T1000 (cell line): ENCODE measurements around the gene LARP4B.

Experiments used
- DNase-seq: peaks from one replicate; lab custom pipeline; 2025; ENCODE audit warnings: mixed read lengths; lab: John Stamatoyannopoulos, UW

The LARP4B gene

GRCh38 chr10:931326-932318 is at the start of gene LARP4B:
TSS of gene LARP4B (minus strand) at chr10:931705. CDS start at chr10:885721, 45,984 bp downstream.
- DNase-seq, result peak; percentile 91

DNA sequence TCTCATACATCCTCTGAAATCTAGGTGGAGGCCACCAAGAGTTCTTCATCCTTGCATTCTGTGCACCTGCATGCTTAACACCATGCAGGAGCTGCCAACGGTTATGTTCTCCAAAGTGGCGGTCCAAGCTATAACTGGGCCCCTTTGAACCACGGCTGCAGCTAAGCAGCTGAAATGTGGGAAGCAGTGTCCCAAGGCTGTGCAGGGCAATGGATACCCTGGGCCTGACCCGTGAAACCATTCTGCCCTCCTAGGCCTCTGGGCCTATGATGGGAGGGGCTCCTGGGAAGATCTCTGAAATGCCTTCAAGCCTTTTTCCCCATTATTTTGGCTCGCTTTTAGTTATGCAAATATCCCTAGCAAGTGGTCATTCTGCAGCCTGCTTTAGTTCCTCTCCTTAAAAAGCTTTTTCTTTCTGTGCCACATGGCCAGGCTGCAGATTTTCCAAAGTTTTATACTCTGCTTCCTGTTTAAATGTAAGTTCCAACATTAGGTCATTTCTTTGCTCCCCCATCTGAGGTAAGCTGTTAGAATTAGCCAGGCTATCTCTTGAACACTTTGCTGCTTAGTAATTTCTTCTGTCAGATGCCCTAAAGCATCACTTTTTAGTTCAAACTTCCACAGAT is 49.1 kb upstream of the LARP4B start:
- no peak for DNase-seq

DNA sequence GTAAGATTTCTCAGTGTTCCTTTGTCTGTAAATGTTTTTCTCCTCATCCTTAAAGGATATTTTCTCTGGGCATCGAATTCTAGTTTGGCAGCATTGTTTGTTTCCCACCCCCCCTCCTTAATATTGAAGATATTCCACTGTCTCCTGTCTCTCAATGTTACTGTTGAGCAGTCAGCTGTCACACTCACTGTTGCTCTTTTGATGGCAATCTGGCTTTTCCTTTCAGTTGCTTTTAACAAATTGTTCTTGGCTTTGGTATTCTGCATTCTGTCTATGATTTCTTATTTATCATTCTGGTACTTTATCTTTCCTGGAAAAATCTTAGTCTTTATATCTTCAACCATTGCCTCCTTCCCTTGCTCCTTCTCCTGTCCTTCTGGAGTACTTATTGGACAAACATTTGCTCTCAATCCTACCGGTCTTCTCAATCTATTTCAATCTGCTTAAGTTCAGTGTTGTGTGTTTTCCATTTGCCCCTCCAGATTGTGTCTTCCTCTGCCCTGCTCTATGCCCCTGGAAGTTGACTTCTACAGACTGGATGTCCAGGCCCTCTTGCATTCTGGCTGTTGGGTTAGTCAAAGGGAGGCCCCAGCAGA is 47.4 kb upstream of the LARP4B start:
- no peak for DNase-seq

GRCh38 chr10:976316-976715 is 44.8 kb upstream of the LARP4B start:
- DNase-seq, result no peak

GRCh38 chr10:974785-975074 is 43.2 kb upstream of the LARP4B start:
- DNase-seq, result no peak

DNA sequence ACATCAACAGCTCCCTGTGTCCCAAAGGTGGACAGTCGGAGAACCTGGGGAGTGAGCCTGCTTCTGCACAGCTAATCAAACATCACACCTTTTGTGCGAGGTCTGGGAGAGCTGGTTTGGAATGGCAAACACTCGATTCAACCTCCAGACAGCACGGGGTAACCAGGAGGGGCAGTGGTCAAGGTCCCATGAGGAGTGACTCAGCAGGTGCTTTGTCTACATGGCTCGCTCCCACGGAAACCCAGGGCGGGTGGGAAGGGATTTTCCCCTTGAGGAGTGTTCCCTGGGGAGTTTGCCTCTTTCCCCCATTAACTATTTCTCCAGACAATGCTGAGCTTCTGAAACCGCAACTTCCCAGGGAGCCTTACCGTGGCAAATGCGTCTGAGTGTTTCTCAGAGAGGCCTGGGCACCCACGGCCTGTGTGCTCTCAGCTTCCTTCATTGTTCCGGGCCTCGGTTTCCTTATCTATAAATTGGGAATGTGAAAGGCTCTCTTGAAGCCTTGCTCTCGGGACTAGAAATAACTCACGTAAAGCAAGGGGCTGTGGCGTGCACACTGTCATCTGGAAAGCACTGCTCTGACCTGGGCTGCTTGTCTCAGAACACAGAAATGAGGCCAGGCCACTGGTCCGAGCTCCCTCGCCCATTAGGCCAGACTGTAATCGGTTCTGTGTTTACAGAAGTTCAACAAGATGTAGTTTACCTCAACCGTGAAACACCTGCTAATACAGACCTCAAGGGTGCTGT is 42.7 kb upstream of the LARP4B start:
- no peak for DNase-seq

- DNase-seq, result no peak
These were observed 41.3 kb upstream of the LARP4B start for GRCh38 chr10:972763-973162.

DNA sequence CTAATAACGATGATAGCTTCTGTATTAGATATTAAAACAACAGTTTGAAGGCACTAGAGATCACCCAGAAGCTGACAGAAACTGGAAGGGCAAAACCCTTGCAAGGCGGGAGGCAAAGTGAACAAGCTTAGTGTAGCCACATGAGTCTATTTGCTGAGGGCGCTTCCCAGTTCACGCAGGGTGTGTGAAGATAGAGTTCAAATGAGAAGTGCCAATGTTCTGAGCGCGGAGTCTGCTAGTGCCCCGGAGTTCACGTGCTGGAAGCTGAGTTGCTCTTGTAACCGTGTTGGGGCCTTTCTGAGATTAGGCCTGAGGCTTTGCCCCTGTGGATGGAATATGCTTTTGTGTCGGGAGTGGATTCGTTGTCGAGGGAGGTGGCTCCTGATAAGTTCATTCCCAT is 40.1 kb upstream of the LARP4B start:
- DNase-seq, result no peak

DNA sequence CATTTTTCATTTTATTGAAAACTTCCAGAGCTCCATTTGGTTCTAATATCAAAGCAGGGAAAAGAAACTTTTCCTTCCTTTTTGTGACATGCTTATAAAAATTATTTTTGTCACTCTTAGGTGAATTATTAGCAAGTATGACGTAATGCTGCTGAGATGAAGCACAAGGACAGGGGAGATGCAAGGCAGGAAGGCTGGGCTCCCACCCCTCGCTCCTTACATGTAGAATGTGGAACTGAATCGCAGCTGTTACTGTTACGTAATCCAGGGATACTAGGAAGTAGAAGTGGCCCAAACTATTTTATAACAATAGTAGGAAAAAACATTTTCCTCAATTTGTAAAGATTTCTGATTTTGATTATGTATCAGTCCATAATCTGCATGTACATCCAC is 39.6 kb upstream of the LARP4B start:
- DNase-seq, result no peak

GRCh38 chr10:970311-971149 is 39.0 kb upstream of the LARP4B start:
- DNase-seq, result no peak

- DNase-seq, result no peak
These were observed 38.1 kb upstream of the LARP4B start for GRCh38 chr10:969473-970150.

- no peak for DNase-seq
These were observed 37.2 kb upstream of the LARP4B start for GRCh38 chr10:968546-969199.

DNA sequence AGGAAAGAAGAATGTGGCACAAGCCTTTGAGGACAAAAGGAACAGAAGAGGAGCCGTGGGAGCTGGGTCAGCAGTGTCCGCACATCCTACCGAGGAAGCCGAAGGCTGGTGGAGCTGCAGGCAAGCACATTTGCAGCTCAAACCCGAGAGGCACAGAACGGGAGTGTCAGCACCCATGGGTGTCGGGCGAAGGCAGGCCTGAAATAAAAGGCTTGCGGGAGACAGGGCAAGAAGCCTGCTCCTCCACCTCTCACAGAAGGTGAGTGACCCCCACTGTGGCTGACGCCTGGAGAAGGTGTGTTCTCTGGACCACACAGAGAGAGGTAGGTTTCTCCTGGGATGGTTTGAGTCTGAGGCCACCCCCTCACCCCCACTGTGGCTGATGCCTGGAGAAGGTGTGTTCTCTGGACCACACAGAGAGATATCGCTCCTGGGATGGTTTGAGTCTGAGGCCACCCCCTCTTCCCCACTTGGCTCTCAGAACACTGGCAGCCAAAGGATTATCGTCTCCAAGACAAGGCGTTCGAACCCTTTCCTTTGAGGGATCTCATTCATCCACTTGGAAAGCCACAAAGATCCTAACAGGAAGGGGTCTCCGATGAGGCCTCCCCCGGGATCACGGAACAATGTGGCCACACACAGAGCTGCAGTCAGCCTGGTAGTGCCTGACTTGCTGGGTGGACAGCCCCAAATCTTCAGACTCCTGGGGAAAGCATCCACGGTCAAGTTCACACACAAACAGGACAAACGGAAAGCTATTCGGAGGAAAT is 35.1 kb upstream of the LARP4B start:
- no peak for DNase-seq

- no peak for DNase-seq
These were observed 33.5 kb upstream of the LARP4B start for GRCh38 chr10:964988-965417.

DNA sequence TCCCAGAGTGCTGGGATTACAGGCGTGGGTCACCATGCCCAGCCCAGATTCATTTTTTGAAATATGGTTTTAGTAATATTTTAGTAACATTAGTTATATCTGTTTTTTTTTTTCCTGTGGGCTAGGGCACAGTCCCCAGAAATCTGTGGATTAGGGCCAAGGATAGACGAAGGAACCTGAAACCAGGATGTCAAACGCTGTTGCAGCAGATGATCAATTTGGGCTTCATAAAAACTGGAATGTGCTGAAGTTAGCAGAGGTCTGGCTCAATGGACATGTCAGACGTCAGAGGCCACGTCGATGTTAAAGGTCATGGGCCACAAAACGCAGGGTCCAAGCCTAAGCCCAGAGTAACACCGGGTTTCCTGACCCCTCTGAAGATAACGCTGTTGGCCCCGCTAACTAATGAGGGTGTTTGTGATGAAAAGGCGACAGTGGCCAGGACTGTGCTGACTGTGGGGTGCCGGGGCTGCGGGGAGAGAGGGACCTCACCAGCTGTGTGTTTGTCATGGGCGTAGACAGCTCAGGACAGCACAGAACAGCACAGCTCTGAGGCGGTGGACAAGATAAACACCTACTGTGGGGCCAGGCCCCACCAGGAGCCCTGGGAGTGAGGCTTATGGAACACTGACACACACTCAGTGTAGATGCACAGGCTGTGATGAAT is 32.9 kb upstream of the LARP4B start:
- no peak for DNase-seq

DNA sequence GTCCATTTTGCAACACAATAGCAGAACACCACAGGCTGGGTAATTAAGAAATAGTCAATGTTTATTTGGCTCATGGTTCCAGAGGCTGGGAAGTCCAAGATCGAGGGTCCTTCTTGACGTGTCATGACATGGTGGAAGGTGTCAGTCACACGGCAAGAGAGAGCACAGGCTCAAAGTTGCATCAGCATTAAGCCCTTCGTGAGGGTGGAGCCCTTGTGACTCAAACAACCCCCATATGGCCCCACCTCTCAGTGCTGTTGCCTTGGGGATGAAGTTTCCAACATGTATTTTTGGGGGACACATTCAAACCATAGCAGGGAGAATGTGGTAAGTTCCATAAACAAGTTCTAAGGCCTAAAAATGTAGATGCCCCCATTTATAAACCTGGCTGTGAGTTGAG is 32.1 kb upstream of the LARP4B start:
- no peak for DNase-seq

- no peak for DNase-seq
These were observed 31.7 kb upstream of the LARP4B start for GRCh38 chr10:963186-963585.

- DNase-seq, result no peak
These were observed 30.8 kb upstream of the LARP4B start for GRCh38 chr10:962342-962741.

DNA sequence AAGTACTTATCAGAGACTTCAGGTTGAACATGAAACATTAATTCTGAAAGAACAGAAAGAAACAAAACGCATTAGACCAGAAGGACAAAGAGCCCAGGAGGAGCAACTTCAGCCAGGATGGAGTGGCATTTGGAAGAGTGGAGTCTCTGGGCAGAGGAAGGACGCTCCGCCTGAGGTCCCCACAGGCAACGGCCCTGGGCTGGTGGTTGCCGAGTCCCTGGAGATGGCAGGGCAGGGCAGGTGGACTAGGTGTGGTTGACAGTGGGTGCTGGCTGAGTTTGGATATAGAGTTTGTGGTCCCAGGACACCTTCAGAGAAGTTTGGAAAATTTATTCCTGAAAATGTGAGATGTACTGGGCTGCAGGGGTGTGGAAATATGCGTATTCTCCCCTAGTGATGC is 27.4 kb upstream of the LARP4B start:
- DNase-seq, result no peak
